Activated T-helper 1 cell treated with Interleukin-2 at 50 U/mL for 16 hours (primary cell): ENCODE results near the gene SPRR1B.
"Not testable (repeated sequence)": the region's sequence is repeated elsewhere in the genome, so short reads cannot be mapped to it uniquely, and the experiment has no call there.

Experiments used
- DNase-seq: peaks from one replicate; pipeline ENCODE4 v3.0.0-alpha.2; 2020; ENCODE audit warnings: low read depth

SPRR1B gene

GRCh38 chr1:153030895-153031294 lies at the start of gene SPRR1B:
Gene SPRR1B (plus strand): TSS chr1:153031203. CDS start chr1:153032346, 1,143 bp downstream.
- no peak for DNase-seq

- no peak for DNase-seq
Observed at GRCh38 chr1:152982076-152982475, 48.9 kb upstream of the SPRR1B start.

DNA sequence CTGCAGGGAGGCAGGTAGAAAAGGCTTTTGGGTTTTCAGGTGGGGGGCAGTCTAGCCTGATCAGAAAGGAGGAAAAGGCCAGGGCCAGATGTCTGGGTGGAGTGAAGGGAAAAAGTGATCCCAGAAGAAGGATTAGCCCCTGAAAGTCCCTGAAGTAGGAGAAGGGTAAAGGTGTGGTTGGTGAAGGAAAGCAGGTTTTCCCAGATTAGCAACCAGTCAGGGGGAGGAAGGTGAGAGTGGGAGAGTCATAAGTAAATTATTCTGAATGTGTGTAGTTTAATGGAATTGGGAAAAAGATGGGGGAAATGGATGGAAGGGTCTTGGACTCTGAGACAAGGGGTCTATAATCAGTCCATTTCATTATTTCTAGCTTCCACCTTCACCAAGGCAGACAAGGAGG lies 47.8 kb upstream of the SPRR1B start:
- DNase-seq, result no peak

- no peak for DNase-seq
Observed at GRCh38 chr1:152983743-152984142, 47.3 kb upstream of the SPRR1B start, which contains the start of gene SPRR1A. Gene SPRR1A (plus strand): TSS chr1:152984081. CDS start chr1:152985231, 1,150 bp downstream.

DNA sequence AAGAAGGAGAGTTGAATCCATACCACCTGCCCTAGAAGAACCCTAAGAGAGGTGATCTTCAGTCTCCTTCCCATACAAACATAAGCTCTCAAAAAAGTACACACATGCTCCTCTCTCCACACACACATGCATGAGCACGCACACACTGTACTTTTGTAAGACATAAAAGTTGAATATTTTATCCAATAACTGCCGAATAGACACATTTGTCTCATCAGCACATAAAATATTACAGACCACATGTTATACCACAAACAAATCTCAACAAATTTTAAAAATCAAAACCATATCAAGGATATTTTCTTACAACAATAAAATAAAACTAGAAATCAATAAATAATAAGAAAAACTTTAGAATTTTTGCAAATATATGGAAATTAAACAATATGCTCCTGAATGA lies 44.4 kb upstream of the SPRR1B start:
- no peak for DNase-seq

DNA sequence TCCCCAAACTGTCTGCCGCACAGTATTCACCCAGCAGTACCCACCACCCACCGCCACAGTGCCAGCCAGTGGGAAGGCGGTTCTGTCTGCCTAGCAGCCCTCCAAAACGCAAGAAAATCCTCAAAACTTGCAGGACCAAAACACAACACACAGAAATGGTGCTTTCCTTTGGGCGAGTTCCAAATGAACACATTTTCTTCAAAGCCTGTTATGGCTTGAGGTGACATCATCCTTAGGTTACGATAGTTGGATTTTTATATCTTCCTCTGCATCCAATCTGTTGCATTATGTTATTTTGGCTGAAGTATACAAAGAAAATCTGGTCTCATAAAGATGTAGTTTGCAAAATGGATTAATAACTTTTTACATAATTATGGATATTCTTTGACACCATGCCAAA lies 37.8 kb upstream of the SPRR1B start:
- no peak for DNase-seq

- no peak for DNase-seq
Observed at GRCh38 chr1:152995842-152996241, 35.2 kb upstream of the SPRR1B start.

DNA sequence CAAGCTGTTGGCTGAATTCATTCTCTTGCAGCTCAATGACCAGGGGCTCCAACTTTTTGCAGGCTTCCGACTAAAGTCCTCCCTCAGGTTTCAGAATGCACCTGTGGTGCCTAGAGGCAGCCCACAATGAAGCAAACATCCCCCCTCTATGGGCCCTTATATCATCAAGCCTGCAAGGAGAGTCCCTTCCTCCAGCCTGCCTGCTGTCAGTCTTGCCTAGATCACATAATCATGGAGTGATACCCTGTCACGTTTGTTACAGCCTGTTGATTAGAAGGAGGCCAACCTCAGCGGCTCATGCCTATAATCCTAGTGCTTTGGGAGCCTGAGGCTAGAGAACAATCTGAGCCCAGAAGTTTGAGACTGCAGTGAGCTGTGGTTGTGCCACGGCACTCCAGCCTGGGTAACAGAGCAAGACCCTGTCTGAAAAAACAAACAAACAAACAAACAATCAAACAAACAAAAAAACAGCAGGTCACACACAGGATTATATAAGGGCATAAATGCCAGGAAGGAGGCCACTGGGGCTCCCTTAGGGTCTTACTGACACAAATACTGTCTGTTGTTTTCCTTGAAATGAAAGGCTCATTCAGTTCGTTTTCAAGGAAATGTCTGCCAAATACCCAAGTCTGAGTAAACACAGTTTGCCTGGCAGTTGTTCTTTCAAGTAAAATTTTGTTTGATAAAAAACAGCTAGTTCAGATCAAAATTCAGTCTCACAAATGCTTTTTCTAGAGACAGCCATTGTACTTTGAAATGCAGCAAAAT lies 34.2 kb upstream of the SPRR1B start:
- no peak for DNase-seq

DNA sequence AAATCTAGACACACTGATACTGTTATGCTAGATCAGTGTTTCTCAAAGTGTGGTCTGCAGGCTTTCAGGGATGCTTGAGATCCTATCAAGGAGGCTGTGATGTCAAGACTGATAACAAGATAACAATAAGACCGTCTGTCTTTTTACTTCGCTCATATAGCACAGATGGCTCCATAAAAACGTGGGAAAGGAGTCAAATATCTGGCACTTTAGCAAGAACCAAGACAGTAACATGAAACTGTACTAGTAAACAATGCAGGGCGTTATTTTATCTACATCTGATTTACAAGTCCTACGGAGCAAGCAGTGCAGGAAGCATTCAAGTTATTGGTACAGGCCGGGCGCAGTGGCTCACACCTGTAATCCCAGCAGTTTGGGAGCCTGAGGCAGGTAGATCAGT lies 33.1 kb upstream of the SPRR1B start:
- no peak for DNase-seq

DNA sequence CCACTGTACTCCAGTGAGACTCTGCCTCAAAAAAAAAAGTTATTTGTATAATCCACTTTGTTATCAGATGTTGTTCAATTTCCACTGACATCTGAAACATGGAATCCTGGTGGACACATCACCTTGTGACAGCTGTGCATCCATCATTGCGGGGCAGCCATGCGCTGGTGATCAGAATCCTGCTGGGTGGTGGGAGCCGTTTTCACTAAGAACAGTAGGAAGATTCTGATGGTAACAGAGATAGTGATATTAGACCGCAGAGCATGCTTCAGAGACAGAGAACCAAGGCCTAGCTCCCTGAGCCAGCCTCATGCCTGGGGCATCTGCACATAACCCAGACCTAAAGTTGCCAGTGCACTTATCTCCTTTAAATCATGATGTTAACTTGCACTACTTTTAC lies 32.5 kb upstream of the SPRR1B start:
- DNase-seq, result no peak

DNA sequence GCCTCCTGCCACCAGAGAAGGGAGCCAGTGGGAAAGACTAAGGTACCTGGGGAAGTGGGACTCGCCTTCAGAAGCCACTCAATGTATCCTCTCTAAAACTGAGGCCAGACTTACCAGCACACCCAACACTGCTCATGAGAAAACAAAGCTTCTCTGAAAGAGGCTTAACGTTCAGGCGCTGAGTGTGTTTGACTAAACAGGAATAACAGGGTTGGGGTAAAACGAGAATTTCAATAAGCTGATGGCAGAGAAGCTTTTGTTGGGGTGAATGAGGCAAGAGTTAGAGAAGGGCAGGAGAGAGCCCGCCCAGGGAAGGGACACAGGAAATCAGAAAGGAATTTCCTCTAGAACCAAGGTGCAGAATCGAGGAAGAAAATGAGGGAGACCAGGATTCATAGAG lies 31.2 kb upstream of the SPRR1B start:
- DNase-seq, result no peak

- no peak for DNase-seq
Observed at GRCh38 chr1:153000294-153000693, 30.7 kb upstream of the SPRR1B start.

- no peak for DNase-seq
Observed at GRCh38 chr1:153001382-153001781, 29.6 kb upstream of the SPRR1B start, which contains the start of gene SPRR3. Gene SPRR3 (plus strand): TSS chr1:153001749. CDS start chr1:153003021, 1,272 bp downstream.

- DNase-seq, result not testable (repeated sequence)
Observed at GRCh38 chr1:153011235-153011758, 19.7 kb upstream of the SPRR1B start.

- not testable (repeated sequence) for DNase-seq
Observed at GRCh38 chr1:153021829-153022228, 9.2 kb upstream of the SPRR1B start.

GRCh38 chr1:153022340-153022739 lies 8.7 kb upstream of the SPRR1B start:
- not testable (repeated sequence) for DNase-seq

DNA sequence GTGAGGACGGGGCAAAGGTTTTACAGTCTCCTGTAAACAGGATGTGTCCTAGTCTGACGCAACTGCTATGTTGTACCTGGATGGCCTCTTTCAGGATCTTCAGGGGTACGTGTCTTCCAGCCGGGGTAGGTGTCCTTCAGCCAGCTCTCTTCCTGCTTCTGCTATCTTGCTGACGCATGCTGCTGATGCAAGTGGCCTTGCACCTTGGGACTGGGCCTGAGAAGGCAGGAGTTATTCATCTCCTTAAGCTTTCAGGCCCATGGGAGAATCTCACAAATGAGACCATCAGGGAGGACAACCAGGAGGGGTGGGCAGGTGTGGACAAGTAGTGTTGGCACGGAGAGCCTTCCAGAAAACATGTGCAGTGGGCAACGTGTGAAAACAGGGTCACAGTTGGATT lies 7.9 kb upstream of the SPRR1B start:
- no peak for DNase-seq

GRCh38 chr1:153024413-153024812 lies 6.6 kb upstream of the SPRR1B start:
- DNase-seq, result no peak

GRCh38 chr1:153025797-153026196 lies 5.2 kb upstream of the SPRR1B start:
- DNase-seq, result no peak

DNA sequence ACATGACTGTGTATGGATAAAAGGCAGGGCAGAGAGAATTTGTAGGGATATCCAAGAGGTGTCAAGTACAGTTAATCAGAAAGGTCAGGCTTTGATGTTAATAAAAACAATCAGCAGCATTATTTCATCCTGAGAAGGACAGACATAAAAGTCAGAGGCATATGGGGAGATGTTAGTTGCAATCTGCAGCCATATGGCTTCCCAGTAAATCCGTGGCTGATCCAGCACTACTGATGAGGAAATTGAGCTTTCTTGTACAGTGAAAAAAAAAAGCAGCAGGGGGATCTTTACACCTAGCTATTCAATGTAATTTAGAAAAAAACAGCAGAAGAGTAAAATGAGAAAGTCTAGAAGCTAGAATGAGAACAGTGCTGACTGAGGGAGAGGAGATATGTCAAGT lies 2.2 kb upstream of the SPRR1B start:
- DNase-seq, result no peak

GRCh38 chr1:153032073-153032472 lies 1.1 kb downstream of the SPRR1B start:
- DNase-seq, result no peak

DNA sequence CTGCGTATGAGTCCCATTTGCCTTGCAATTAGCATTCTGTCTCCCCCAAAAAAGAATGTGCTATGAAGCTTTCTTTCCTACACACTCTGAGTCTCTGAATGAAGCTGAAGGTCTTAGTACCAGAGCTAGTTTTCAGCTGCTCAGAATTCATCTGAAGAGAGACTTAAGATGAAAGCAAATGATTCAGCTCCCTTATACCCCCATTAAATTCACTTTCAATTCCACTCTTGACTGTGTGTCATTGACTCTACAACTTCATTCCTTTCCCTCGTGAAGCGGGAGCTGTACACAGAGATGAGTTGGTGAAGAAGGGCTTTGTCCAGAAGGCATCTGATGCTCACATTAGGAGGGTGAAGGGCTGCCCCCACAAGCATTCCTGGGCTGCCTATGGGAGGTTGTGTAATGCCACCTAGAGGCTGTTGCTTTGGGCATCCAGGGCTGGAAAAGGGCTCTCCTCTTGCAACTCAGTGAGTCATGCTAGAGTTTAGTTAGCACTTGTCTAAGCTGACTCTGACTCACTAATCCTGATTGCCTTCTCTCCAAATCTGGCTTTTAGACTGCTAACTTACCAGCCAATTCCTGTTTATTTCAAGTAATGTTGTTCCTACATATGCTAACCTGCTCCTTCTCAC lies 1.8 kb downstream of the SPRR1B start:
- DNase-seq, result no peak

DNA sequence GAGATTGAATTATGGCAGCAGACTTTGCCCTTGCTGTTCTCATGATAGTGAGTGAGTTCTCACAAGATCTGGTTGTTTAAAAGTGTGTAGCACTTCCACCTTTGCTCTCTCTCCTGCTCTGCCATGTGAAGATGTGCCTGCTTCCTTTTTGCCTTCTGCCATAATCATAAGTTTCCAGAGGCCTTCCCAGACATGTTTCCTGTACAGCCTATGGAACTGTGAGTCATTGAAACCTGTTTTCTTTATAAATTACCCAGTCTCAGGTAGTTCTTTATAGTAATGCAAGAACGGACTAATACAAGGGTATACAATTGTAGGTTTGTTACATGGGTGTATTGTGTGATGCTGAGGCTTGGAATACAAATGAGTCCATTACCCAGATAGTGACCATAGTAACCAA lies 4.2 kb downstream of the SPRR1B start:
- no peak for DNase-seq
